Glomerular endothelial cell (primary cell): Measurements from ENCODE around the gene PTGDS. TPM values are rescaled to one million over a fixed set of nuclear protein-coding genes. Genes with fewer than 3 reads are reported as not detected.

Source experiments
- total RNA-seq: library from RNA; depleted of rRNA; stranded (reverse); fragments of >200 nt; gene quantifications from 2 replicates; pipeline ENCODE4 v1.2.3, GENCODE V29; 2015

Gene PTGDS
- total RNA-seq, 1 donor from 2014 or later, result not detected

Other genes starting within 250 kb of the PTGDS start
- gene LCN10, start 234.6 kb upstream of the PTGDS start, total RNA-seq, result not detected in 2 replicates
- gene LCN6, start 229.0 kb upstream of the PTGDS start, total RNA-seq, result not detected in 2 replicates
- not detected in 2 replicates for gene LCN8, start 219.3 kb upstream of the PTGDS start, total RNA-seq
- gene LCN15, start 213.0 kb upstream of the PTGDS start, total RNA-seq, result 0.29 TPM in 1 of 2 replicates, not detected in the other
- 69.7 and 113 TPM in 2 replicates for gene TMEM141, start 186.2 kb upstream of the PTGDS start, total RNA-seq
- gene CCDC183, start 181.2 kb upstream of the PTGDS start, total RNA-seq, result 0.41 and 0.48 TPM in 2 replicates
- 90.2 and 99.9 TPM in 2 replicates for gene RABL6, start 169.6 kb upstream of the PTGDS start, total RNA-seq
- gene AJM1, start 135.0 kb upstream of the PTGDS start, total RNA-seq, result 0.48 and 1.6 TPM in 2 replicates
- 153 and 179 TPM in 2 replicates for gene PHPT1, start 128.1 kb upstream of the PTGDS start, total RNA-seq
- gene MAMDC4, start 125.2 kb upstream of the PTGDS start, total RNA-seq, result 1.4 and 3.4 TPM in 2 replicates
- gene EDF1, start 111.2 kb upstream of the PTGDS start, total RNA-seq, result 496 and 520 TPM in 2 replicates
- gene TRAF2, start 91.0 kb upstream of the PTGDS start, total RNA-seq, result 12.2 and 21.9 TPM in 2 replicates
- 187 and 188 TPM in 2 replicates for gene FBXW5, start 32.8 kb upstream of the PTGDS start, total RNA-seq
- gene C8G, start 32.3 kb upstream of the PTGDS start, total RNA-seq, result not detected in 2 replicates
- not detected in 2 replicates for gene LCN12, start 25.2 kb upstream of the PTGDS start, total RNA-seq
- not detected in 2 replicates for gene LCNL1, start 5.5 kb downstream of the PTGDS start, total RNA-seq
- gene PAXX, start 14.9 kb downstream of the PTGDS start, total RNA-seq, result 28.0 and 47.2 TPM in 2 replicates
- 0.29 and 2.3 TPM in 2 replicates for gene CLIC3, start 19.1 kb downstream of the PTGDS start, total RNA-seq
- gene ABCA2, start 50.7 kb downstream of the PTGDS start, total RNA-seq, result 27.2 and 28.4 TPM in 2 replicates
- not detected in 2 replicates for gene FUT7, start 54.6 kb downstream of the PTGDS start, total RNA-seq
- gene NPDC1, start 68.7 kb downstream of the PTGDS start, total RNA-seq, result 195 and 250 TPM in 2 replicates
- not detected in 2 replicates for gene ENTPD2, start 76.6 kb downstream of the PTGDS start, total RNA-seq
- gene SAPCD2, start 93.1 kb downstream of the PTGDS start, total RNA-seq, result 6.1 and 6.7 TPM in 2 replicates
- 17.2 and 30.3 TPM in 2 replicates for gene UAP1L1, start 100.0 kb downstream of the PTGDS start, total RNA-seq
- 109 and 118 TPM in 2 replicates for gene MAN1B1, start 109.5 kb downstream of the PTGDS start, total RNA-seq
- 154 and 167 TPM in 2 replicates for gene DPP7, start 137.2 kb downstream of the PTGDS start, total RNA-seq
- not detected in 2 replicates for gene GRIN1, start 161.7 kb downstream of the PTGDS start, total RNA-seq
- not detected in 2 replicates for gene LRRC26, start 192.5 kb downstream of the PTGDS start, total RNA-seq
- not detected in 2 replicates for gene TMEM210, start 194.6 kb downstream of the PTGDS start, total RNA-seq
- gene ANAPC2, start 211.1 kb downstream of the PTGDS start, total RNA-seq, result 22.9 and 34.2 TPM in 2 replicates
- 91.8 and 109 TPM in 2 replicates for gene SSNA1, start 211.2 kb downstream of the PTGDS start, total RNA-seq
- gene TPRN, start 223.2 kb downstream of the PTGDS start, total RNA-seq, result 10.0 and 10.8 TPM in 2 replicates
- 24.3 and 32.1 TPM in 2 replicates for gene TMEM203, start 228.1 kb downstream of the PTGDS start, total RNA-seq
- gene NDOR1, start 228.2 kb downstream of the PTGDS start, total RNA-seq, result 10.3 and 12.8 TPM in 2 replicates
- gene RNF208, start 244.7 kb downstream of the PTGDS start, total RNA-seq, result 0.76 and 2.9 TPM in 2 replicates
- 0.41 and 0.78 TPM in 2 replicates for gene CYSRT1, start 247.7 kb downstream of the PTGDS start, total RNA-seq
- not detected in 2 replicates for gene RNF224, start 250.0 kb downstream of the PTGDS start, total RNA-seq